IMR-90 (cell line): ENCODE results near the gene MGAT4C. TPM values are rescaled to one million over a fixed set of nuclear protein-coding genes. Genes with fewer than 3 reads are reported as not detected.

Experiments used
- ATAC-seq: fragments of 200-7000 bp; cut with Tn5 transposase; 2 replicates; pipeline ENCODE4 v1.9.1; 2020; ENCODE audit warnings: low read depth, mild to moderate bottlenecking, moderate library complexity
- BruUV-seq: library from RNA; stranded (reverse); fragments of 400-500 nt; replicated peaks from 2 replicates; lab custom pipeline; 2021; lab: Mats Ljungman, UMichigan
- CTCF ChIA-PET: fragments of 300-600 bp; formaldehyde crosslinking; extraction: SDS; loops from one replicate; lab custom pipeline; 2021; ENCODE audit warnings: antibody characterized with exemption; lab: Yijun Ruan, JAX
- POLR2A ChIA-PET: fragments of 300-600 bp; sonication (Branson Sonifier 250); formaldehyde crosslinking; loops from one replicate; lab custom pipeline; 2022; ENCODE audit warnings: antibody characterized with exemption; ENCODE audit not compliant: unreplicated experiment; lab: Charles Lee
- DNase-seq: peaks from one replicate; pipeline ENCODE4 v3.0.0; 2013
- H2AFZ ChIP-seq: replicated peaks from 2 replicates; pipeline ENCODE3; 2013; ENCODE audit warnings: low read length, mild to moderate bottlenecking; ENCODE audit not compliant: poor library complexity
- H2AK5ac ChIP-seq: 2 replicates; pipeline ENCODE4 v1.6.1; 2013; ENCODE audit warnings: low read depth, low read length, inconsistent platforms
- H2AK9ac ChIP-seq: replicated peaks from 2 replicates; pipeline ENCODE3; 2013; ENCODE audit warnings: mild to moderate bottlenecking, low read depth, low read length, moderate library complexity; ENCODE audit not compliant: poor library complexity
- H2BK120ac ChIP-seq: 2 replicates; pipeline ENCODE4 v1.6.1; 2013; ENCODE audit warnings: low read depth, low read length, inconsistent platforms
- H2BK15ac ChIP-seq: 3 replicates; pipeline ENCODE4 v1.6.1; 2013; ENCODE audit warnings: low read depth, low read length, inconsistent platforms
- H2BK20ac ChIP-seq: 2 replicates; pipeline ENCODE4 v1.6.1; 2013; ENCODE audit warnings: low read depth, mild to moderate bottlenecking, inconsistent platforms, low read length, moderate library complexity
- H2BK5ac ChIP-seq: 2 replicates; pipeline ENCODE4 v1.6.1; 2013; ENCODE audit warnings: mild to moderate bottlenecking, low read depth, low read length, inconsistent platforms; ENCODE audit not compliant: poor library complexity, severe bottlenecking
- H3K14ac ChIP-seq: replicated peaks from 2 replicates; pipeline ENCODE4 v1.6.1; 2013; ENCODE audit warnings: low read depth, low read length, inconsistent platforms
- H3K18ac ChIP-seq: 2 replicates; pipeline ENCODE4 v1.6.1; 2013; ENCODE audit warnings: low read depth, low read length, control low read depth
- H3K23ac ChIP-seq: 2 replicates; pipeline ENCODE4 v1.6.1; 2013; ENCODE audit warnings: low read depth, low read length, inconsistent platforms
- H3K27ac ChIP-seq: 2 replicates; pipeline ENCODE4 v1.5.1; 2013; ENCODE audit warnings: mild to moderate bottlenecking, control low read depth, low read length; ENCODE audit not compliant: insufficient read depth
- H3K27me3 ChIP-seq: 2 replicates; pipeline ENCODE4 v1.6.1; 2013; ENCODE audit warnings: low read length; ENCODE audit not compliant: control insufficient read depth, insufficient read depth
- H3K36me3 ChIP-seq: 2 replicates; pipeline ENCODE4 v1.6.1; 2013; ENCODE audit warnings: low read length, mixed read lengths; ENCODE audit not compliant: control insufficient read depth, insufficient read depth
- H3K4ac ChIP-seq: 2 replicates; pipeline ENCODE4 v1.6.1; 2013; ENCODE audit warnings: low read depth, low read length, inconsistent platforms
- H3K4me1 ChIP-seq: 2 replicates; pipeline ENCODE4 v1.6.1; 2013; ENCODE audit warnings: low read length, mixed read lengths; ENCODE audit not compliant: control insufficient read depth, insufficient read depth
- H3K4me2 ChIP-seq: 2 replicates; pipeline ENCODE4 v1.6.1; 2013; ENCODE audit warnings: low read depth, mild to moderate bottlenecking, control low read depth, low read length, moderate library complexity
- H3K4me3 ChIP-seq: 2 replicates; pipeline ENCODE4 v1.5.1; 2013; ENCODE audit warnings: low read depth, mild to moderate bottlenecking, control low read depth, low read length, moderate library complexity; ENCODE audit not compliant: insufficient read depth
- H3K56ac ChIP-seq: 2 replicates; pipeline ENCODE4 v1.6.1; 2013; ENCODE audit warnings: low read length, inconsistent platforms; ENCODE audit not compliant: insufficient read depth; ENCODE audit errors: extremely low read depth
- H3K79me1 ChIP-seq, 2 experiments: 2 replicates each; pipeline ENCODE4 v1.6.1; 2013; ENCODE audit warnings: low read length in 2 of 2, inconsistent platforms in 1 of 2, low read depth in 1 of 2
- H3K9ac ChIP-seq: 2 replicates; pipeline ENCODE4 v1.6.1; 2013; ENCODE audit warnings: low read depth, low read length, control low read depth
- H3K9me1 ChIP-seq: 2 replicates; pipeline ENCODE4 v1.6.1; 2013; ENCODE audit warnings: low read length, inconsistent platforms; ENCODE audit not compliant: insufficient read depth
- H3K9me3 ChIP-seq: 2 replicates; pipeline ENCODE4 v1.6.1; 2013; ENCODE audit warnings: low read length; ENCODE audit not compliant: control insufficient read depth, insufficient read depth
- H4K20me1 ChIP-seq: 2 replicates; pipeline ENCODE4 v1.6.1; 2013; ENCODE audit warnings: low read length, inconsistent platforms; ENCODE audit not compliant: insufficient read depth
- H4K5ac ChIP-seq: 2 replicates; pipeline ENCODE4 v1.6.1; 2013; ENCODE audit warnings: mild to moderate bottlenecking, low read depth, low read length, control low read depth
- H4K8ac ChIP-seq, 2 experiments: 2 replicates each; pipeline ENCODE4 v1.6.1; 2013; ENCODE audit warnings: low read depth in 2 of 2, low read length in 2 of 2, control low read depth in 1 of 2, inconsistent platforms in 1 of 2
- H4K91ac ChIP-seq: 2 replicates; pipeline ENCODE4 v1.6.1; 2013; ENCODE audit warnings: low read depth, low read length, inconsistent platforms; ENCODE audit not compliant: insufficient read depth
- BHLHE40 ChIP-seq: fragments of 150-350 bp; IDR thresholded peaks from 2 replicates; pipeline ENCODE4 v1.6.1; 2016; ENCODE audit warnings: mild to moderate bottlenecking, low read depth, low read length
- FOS ChIP-seq: fragments of 150-350 bp; IDR thresholded peaks from 2 replicates; pipeline ENCODE4 v1.6.1; 2016; ENCODE audit warnings: low read depth, low read length
- NFE2L2 ChIP-seq: fragments of 150-350 bp; IDR thresholded peaks from 2 replicates; pipeline ENCODE4 v1.6.1; 2016; ENCODE audit warnings: low read depth, mild to moderate bottlenecking, low read length
- POLR2A ChIP-seq: IDR thresholded peaks from 2 replicates; pipeline ENCODE4 v1.6.1; 2012; ENCODE audit warnings: mild to moderate bottlenecking, low read depth, low read length
- RAD21 ChIP-seq: IDR thresholded peaks from 2 replicates; pipeline ENCODE4 v1.6.1; 2012; ENCODE audit warnings: low read length, improper control_type of control experiment
- RCOR1 ChIP-seq: IDR thresholded peaks from 2 replicates; pipeline ENCODE4 v1.6.1; 2012; ENCODE audit warnings: mild to moderate bottlenecking, low read length, improper control_type of control experiment; ENCODE audit not compliant: insufficient replicate concordance
- RFX5 ChIP-seq: IDR thresholded peaks from 2 replicates; pipeline ENCODE4 v1.8.0; 2012; ENCODE audit warnings: low read depth, mild to moderate bottlenecking, low read length, moderate library complexity
- SMC3 ChIP-seq: fragments of 150-350 bp; IDR thresholded peaks from 2 replicates; pipeline ENCODE4 v1.6.1; 2016; ENCODE audit warnings: low read depth, mild to moderate bottlenecking, antibody characterized with exemption, low read length, moderate library complexity
- WGBS, 2 experiments: methylation state at CpG; one replicate each; pipeline versions ENCODE4 v1.1.5 to v1.1.7; 2013; ENCODE audit warnings: missing lambda C conversion rate in 2 of 2; ENCODE audit not compliant: insufficient read length in 1 of 2; ENCODE audit errors: extremely low coverage in 2 of 2; 5-methylcytosine and 5-hydroxymethylcytosine counted together
- dilution Hi-C: fragments of 300-500 bp; cut with HindIII; formaldehyde crosslinking; loops from one replicate; pipeline ENCODE4 v1.14.3; 2018; ENCODE audit warnings: low sequenced_read_pairs; ENCODE audit not compliant: unreplicated experiment
- in situ Hi-C: fragments of 300-500 bp; cut with MboI; formaldehyde crosslinking; loops from 3 replicates; pipeline ENCODE4 v1.14.3; 2019; ENCODE audit warnings: low sequenced_read_pairs, inconsistent platforms, mixed read lengths
- intact Hi-C: fragments of 100-400 bp; cut with micrococcal nuclease; formaldehyde crosslinking; loops from 2 replicates; pipeline ENCODE4 v1.10.0; 2022
- polyA plus RNA-seq, 3 experiments: library from polyadenylated mRNA; depleted of rRNA; stranded (reverse); fragments of >200 nt; gene quantifications; 2 replicates each; pipeline ENCODE4 v1.2.3, GENCODE V29; 2012; ENCODE audit warnings: low replicate concordance in 1 of 3
- total RNA-seq: library from RNA; depleted of rRNA; stranded (reverse); fragments of >200 nt; gene quantifications from 2 replicates; pipeline ENCODE4 v1.2.3, GENCODE V29; 2012

The MGAT4C gene
- total and polyA plus RNA-seq, 2 of the 4 experiments (the other 2 are of a cell fraction), result not detected

DNA sequence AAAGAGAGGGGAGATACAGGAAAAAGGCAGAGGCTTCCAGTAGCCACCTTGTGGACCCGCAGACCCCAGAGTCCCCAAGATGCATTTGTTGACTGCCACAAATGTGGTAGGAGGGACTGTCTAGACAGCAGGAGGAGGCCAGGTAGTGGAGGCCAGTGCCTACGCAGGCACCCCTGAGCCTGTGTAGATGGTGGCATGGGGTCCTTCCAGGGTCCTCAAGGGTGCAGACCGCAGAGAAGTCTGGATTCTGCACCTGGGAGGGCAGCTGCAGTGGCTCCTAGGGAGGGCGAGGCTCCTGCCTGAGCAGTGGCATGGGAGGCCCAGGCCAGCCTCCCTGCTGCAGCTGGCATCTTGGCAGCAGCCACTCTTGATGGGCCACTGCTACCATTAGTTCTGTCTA lies 262.4 kb downstream of the MGAT4C start:
- no peak overlapping the region for H3K4me2 ChIP-seq
- in situ Hi-C loops (no loop called here), intact Hi-C loops (no loop called here), dilution Hi-C loops (no loop called here)
- DNase-seq, result no peak
- H3K14ac ChIP-seq, result no peak overlapping the region
- H3K9me1 ChIP-seq, result no peaks in the 10 kb centered on the region
- 60% methylated on average over 1 of the region's 4 CpGs; no CpG with 5 or more reads in 1 of the 2 experiments for WGBS, 2 experiments
- ATAC-seq, result no peak
- no peak overlapping the region for H2BK5ac ChIP-seq
- no peak overlapping the region for H2AK9ac ChIP-seq
- H4K8ac ChIP-seq, result no peak overlapping the region
- H3K79me1 ChIP-seq, result no peaks in the 10 kb centered on the region
- no peak overlapping the region for H3K4ac ChIP-seq
- H3K56ac ChIP-seq, result no peak overlapping the region
- H3K36me3 ChIP-seq, result no peaks in the 10 kb centered on the region
- ChIA-PET POLR2A (no interaction called here), CTCF (no interaction called here)
- H3K4me3 ChIP-seq, result no peak overlapping the region
- no peak overlapping the region for H4K91ac ChIP-seq
- H3K23ac ChIP-seq, result no peak overlapping the region
- H3K27me3 ChIP-seq, result no peaks in the 10 kb centered on the region
- H2AK5ac ChIP-seq, result no peak overlapping the region
- H4K5ac ChIP-seq, result no peak overlapping the region
- H4K20me1 ChIP-seq, result no peaks in the 10 kb centered on the region
- peaks cover 27% of the 10 kb centered on the region for H3K9me3 ChIP-seq
- no peaks in the 10 kb centered on the region for H3K4me1 ChIP-seq
- no peak overlapping the region for H3K9ac ChIP-seq
- no peak for TF ChIP-seq POLR2A
- TF ChIP-seq SMC3, result no peak
- no peak for TF ChIP-seq RFX5
- no peak for TF ChIP-seq RCOR1
- no peak for TF ChIP-seq RAD21
- no peak for TF ChIP-seq BHLHE40
- no peak for TF ChIP-seq FOS
- no peak for TF ChIP-seq NFE2L2
- H2BK20ac ChIP-seq, result no peak overlapping the region
- no peak overlapping the region for H2BK15ac ChIP-seq
- no peak overlapping the region for H3K27ac ChIP-seq
- H2AFZ ChIP-seq, result no peak overlapping the region
- BruUV-seq, result no TSS peak
- no peak overlapping the region for H3K18ac ChIP-seq
- no peak overlapping the region for H2BK120ac ChIP-seq
